Activated naive CD4-positive, alpha-beta T cell treated with Interleukin-2 at 50 U/mL for 16 hours (primary cell): ENCODE data around the gene DHRS13.
"Not testable (repeated sequence)": the region's sequence is repeated elsewhere in the genome, so short reads cannot be mapped to it uniquely, and the experiment has no call there.

Source experiments
- DNase-seq: peaks from one replicate; pipeline ENCODE4 v3.0.0-alpha.2; 2020

Gene DHRS13

GRCh38 chr17:28881533-28882056 is 21.3 kb downstream of the DHRS13 start:
- DNase-seq: no peak

GRCh38 chr17:28880572-28880945 is 22.3 kb downstream of the DHRS13 start:
- DNase-seq: no peak

- no peak for DNase-seq
Observed at GRCh38 chr17:28879886-28880571, 22.9 kb downstream of the DHRS13 start.

DNA sequence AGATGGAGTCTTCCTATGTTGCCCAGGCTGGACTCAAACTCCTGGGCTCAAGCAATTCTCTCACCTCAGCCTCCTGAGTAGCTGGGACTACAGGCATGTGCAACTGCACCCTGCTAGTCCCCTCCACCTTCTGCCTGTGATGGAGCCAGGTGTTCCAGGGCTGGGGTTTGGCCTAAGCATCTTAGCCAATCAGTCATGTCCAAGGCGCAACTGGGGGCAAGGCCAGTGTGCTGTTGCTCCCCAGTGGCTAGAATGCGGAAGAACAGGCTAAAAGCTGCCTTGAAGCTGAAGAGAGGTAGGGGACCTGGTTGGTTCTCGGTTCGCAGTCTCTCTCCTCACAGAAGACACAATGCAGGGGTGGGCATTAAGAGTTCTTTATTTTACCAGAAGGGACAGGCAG is 23.9 kb downstream of the DHRS13 start:
- no peak for DNase-seq

DNA sequence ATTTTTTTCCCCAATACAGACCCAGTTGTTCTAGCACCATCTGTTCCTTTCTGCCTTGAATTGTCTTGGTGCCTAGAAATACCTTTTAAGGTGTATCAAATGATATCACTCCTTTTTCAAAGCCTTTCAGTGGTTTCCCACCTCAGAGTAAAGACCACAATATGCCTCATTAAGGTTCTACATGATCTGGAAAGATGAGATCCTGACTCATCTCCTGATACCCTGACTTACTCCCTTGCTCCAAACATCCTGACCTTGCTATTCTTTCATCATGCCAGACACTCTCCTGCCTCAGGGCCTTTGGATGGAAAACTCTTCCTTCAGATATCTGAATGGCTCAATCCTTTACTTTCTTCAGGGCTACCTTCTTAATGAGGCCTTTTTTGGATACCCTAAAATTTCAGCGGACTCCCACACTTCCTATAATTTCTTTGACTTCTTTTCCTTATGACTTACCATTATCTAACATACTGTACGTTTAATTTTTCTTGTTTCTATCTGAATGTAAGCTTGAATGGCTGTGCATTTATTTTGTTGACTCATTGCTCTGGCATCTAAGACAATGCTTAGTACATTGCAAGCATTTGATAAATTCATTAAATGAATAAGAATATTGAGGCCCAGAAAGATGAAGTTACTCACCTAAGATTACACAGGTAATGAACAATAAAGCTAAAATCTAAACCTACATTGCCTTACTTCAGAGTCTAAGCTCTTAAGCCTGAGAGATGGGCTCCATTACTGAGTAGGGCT is 24.5 kb downstream of the DHRS13 start:
- DNase-seq: no peak

- DNase-seq: not testable (repeated sequence)
Observed at GRCh38 chr17:28877150-28877711, 25.6 kb downstream of the DHRS13 start.

GRCh38 chr17:28875848-28876550 is 26.9 kb downstream of the DHRS13 start:
- DNase-seq: no peak

DNA sequence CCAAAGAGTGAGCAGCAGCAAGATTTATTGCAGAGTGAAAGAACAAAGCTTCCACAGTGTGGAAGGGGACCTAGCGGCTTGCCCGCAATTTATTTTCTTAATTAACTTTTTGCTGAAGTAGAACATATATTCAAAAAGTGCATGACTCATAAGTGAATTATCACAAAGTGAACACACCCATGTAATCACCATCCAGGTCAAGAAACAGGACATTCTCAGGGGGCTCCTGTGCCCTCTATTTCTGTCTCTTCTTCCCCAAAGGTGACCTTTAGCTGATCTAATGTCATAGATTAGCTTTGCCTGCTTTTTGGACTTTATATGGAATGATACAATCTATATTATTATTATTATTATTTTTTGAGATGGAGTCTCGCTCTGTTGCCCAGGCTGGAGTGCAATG is 28.1 kb downstream of the DHRS13 start:
- DNase-seq: no peak

DNA sequence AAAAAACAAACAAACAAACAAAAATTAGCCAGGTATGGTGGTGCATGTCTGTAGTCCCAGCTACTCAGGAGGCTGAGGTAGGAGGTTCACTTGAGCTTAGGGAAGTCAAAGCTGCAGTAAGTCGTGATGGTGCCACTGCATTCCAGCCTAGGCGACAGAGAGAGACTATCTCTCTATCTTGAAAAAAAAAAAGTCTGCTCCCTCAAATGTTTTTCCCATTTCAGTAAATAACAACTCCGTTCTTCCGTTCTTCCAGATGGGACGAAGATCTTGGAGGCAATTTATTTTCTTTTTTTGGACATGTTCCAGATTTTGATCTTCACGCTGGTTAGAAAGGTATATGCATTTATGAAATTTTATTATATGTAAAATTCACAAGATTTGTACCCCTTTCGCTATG is 29.0 kb downstream of the DHRS13 start:
- no peak for DNase-seq

GRCh38 chr17:28871056-28871579 is 31.8 kb downstream of the DHRS13 start:
- DNase-seq: peak; percentile 21

DNA sequence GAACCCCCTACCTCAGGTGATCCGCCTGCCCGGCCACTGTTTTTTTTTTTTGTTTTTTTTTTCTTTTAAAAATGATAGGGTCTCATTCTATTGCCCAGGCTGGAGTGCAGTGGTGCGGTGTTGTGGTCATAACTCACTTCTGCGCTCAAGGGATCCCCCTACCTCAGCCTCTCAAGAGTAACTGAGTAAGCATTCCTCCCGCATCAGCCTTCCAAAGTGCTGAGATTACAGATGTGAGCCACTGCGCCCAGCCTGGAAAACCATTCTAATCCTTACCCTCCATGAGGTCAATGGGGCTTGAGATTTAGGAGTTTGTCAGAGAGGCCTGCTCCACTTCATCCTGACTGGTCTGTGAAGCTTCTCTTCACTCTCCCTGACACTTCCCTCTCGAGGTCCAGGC is 35.6 kb downstream of the DHRS13 start:
- no peak for DNase-seq

GRCh38 chr17:28865946-28866752 is 36.7 kb downstream of the DHRS13 start:
- no peak for DNase-seq

DNA sequence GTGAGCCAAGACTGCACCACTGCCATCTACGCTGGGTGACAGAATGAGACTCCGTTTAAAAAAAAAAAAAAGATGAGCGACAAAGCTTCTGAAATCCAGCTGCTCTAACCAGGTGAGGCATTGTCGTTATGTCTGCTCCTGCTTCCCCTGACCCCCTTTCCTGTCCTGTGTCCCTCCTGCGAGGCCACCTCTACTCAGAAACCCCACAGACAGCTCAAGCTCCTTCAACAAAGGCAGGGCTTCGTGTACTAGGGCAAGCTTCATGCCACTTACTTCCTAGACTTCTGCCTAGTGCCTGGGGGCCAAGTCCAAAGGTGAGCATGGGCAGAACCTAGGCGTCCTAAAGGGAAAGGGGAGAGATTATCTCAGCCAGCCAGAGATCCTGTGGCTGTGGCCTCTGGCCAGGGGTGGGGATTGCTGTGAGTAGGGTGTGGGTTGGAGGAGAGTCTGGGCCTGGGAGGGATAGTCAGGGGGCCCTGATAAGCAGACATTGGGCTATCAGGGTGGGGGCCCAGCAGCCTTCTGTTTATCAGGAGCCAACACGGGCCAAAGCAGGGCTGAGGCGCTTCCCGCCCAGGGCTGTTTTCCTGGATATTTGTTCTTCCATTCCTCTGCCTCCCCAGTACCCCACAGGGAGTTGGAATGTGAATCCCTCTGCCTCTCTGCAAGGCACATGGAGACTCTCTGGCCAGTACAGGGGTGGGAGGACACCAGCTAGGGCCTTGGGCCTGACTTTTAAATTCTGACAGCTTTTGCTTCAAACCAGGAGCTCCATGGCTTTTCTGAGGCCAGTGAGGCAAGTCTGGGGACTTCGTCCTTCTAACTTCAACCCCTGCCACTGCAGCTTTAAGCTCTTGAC is 37.7 kb downstream of the DHRS13 start:
- DNase-seq: no peak

- no peak for DNase-seq
Observed at GRCh38 chr17:28863953-28864352, 38.9 kb downstream of the DHRS13 start.

DNA sequence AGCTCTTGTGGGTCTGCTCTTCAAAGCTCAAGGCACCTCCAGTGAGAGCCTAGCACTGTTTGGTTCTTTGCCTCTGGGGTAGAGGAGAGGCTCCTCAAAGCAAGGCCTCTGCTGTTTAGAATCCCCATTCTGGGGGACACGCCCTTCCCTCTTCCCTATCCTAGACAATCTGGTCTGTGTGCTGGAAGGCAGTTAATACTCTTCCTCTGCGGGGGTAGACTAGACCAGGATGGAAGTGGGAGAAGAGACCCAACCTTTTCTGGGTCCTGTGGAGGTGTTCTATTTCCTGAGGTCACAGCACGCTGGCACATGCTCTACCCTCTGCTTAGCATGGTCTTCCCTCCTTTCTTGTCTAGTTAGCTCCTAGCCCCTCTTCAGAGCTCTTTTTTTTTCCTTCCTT is 40.3 kb downstream of the DHRS13 start:
- DNase-seq: no peak

DNA sequence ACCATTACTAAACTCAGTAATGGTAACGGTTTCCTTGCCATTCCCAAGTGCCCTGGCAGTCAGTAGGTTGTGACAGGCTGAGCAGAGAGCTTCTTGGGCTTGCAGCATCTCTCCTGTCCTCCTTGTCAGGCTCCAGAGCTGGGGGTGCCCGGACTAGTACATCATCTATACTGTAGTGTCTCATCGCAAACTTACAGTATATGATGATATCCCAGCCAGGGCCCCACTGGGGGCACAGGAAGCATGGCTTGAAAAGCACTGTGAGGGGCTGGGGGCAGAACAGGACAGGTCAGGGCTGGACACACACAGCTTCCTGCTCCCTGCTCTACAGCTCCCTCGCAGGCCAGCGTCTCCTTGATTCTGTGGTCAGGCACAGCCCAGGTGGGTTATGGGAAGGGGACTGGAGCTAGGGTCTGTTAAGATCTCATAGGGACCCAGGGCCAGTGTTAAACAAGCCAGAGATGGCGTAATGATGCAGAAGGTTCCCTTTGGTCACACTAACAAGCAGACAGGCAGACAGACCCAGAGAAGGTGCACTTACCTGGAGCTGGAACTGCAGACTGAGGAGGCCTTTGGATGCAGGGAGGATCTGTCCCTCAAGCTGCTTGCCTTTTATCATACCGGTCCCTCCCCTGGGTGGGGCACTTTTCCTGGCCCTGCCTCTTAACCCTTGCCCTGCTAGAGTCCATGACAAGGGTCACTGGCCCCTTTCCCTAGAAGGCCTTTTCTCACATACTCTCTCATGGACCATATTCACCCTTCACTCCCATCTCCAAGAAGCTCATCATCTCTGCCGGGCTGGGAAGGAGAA is 41.3 kb downstream of the DHRS13 start:
- DNase-seq: no peak

- DNase-seq: no peak
Observed at GRCh38 chr17:28860363-28860808, 42.5 kb downstream of the DHRS13 start.

DNA sequence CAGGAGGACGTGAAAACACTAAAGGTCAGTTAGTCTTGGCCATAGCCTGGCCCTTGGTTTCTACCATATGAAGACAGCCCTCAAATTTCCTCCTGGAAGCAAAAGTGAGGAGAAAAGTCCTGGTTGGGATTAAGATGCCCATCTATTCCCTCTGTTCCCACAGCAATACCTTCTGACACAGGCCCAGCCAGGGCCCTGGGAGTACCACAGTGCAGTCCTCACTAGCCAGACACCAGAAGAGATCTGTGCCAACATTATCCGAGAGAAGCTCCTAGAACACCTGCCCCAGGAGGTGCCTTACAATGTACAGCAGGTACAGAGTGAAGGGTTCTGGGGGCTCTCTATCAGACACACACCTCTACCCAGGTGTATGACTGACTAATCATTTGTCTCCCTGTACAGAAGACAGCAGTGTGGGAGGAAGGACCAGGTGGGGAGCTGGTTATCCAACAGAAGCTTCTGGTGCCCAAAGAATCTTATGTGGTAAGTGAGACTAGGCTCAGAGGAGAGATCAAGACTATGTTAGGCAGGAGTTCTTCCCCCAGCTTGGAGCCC is 44.0 kb downstream of the DHRS13 start:
- DNase-seq: no peak

DNA sequence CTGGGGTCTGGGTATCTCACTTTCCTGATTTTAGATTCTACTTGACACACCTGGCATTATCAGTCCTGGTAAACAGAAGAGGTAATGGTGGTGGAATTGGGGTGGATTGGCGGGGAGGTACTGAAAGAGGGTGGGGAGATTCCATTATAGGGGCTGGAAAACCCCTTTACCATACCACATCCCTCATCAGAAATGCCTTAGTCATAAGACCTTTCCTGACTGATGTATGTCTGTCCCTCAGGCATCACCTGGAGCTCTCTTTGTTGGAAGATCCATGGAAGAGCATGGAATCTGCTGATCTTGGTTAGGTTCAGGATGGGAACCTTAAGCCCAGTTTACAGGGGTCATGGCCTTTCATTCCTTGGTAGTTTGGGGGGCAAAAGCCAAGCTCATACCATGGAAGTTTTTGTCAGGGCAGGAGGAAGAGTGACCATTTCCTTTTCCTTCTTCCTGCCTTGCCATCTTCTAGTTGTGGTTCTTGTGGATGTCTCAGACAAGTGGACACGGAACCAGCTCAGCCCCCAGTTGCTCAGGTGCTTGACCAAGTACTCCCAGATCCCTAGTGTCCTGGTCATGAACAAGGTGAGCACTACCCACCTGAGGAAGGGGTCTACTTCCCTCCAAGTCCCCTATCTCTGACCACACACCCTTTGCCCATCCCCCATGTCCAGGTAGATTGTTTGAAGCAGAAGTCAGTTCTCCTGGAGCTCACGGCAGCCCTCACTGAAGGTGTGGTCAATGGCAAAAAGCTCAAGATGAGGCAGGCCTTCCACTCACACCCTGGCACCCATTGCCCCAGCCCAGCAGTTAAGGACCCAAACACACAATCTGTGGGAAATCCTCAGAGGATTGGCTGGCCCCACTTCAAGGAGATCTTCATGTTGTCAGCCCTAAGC is 44.7 kb downstream of the DHRS13 start:
- no peak for DNase-seq
